BJ (cell line): ENCODE data around the gene TST. TPM values are rescaled to one million over a fixed set of nuclear protein-coding genes. Genes with fewer than 3 reads are reported as not detected.

Experiments used
- CTCF ChIA-PET: fragments of 350-600 bp; formaldehyde crosslinking; extraction: SDS; loops from one replicate; lab custom pipeline; 2021; ENCODE audit warnings: antibody characterized with exemption, inconsistent platforms; lab: Yijun Ruan, JAX
- POLR2A ChIA-PET: fragments of 300-600 bp; sonication (Branson Sonifier 250); formaldehyde crosslinking; extraction: SDS; loops from one replicate; lab custom pipeline; 2021; ENCODE audit warnings: antibody characterized with exemption; lab: Charles Lee
- DNase-seq: peaks from one replicate; pipeline ENCODE4 v3.0.0-alpha.2; 2011; ENCODE audit warnings: low read depth
- H3K27me3 ChIP-seq: 2 replicates; pipeline ENCODE4 v1.6.0; 2011; ENCODE audit warnings: low read length; ENCODE audit not compliant: control insufficient read depth, insufficient read depth
- H3K36me3 ChIP-seq: 2 replicates; pipeline ENCODE4 v1.5.1; 2011; ENCODE audit warnings: low read length; ENCODE audit not compliant: control insufficient read depth, insufficient read depth
- H3K4me3 ChIP-seq: 2 replicates; pipeline ENCODE4 v1.5.1; 2011; ENCODE audit warnings: low read depth, mild to moderate bottlenecking, control low read depth, low read length
- polyA plus RNA-seq: library from polyadenylated mRNA; depleted of rRNA; stranded (reverse); fragments of >200 nt; gene quantifications from 2 replicates; pipeline ENCODE4 v1.2.3, GENCODE V29; 2011
- TF ChIP-seq, protein P1 (sequence below): IDR thresholded peaks from 2 replicates; pipeline ENCODE4 v1.5.1; 2011; ENCODE audit warnings: low read depth, mild to moderate bottlenecking, control low read depth, inconsistent platforms, low read length, moderate library complexity; ENCODE audit not compliant: insufficient read depth

The TST gene
- polyA plus RNA-seq, 1 experiment: 45.7 TPM

DNA sequence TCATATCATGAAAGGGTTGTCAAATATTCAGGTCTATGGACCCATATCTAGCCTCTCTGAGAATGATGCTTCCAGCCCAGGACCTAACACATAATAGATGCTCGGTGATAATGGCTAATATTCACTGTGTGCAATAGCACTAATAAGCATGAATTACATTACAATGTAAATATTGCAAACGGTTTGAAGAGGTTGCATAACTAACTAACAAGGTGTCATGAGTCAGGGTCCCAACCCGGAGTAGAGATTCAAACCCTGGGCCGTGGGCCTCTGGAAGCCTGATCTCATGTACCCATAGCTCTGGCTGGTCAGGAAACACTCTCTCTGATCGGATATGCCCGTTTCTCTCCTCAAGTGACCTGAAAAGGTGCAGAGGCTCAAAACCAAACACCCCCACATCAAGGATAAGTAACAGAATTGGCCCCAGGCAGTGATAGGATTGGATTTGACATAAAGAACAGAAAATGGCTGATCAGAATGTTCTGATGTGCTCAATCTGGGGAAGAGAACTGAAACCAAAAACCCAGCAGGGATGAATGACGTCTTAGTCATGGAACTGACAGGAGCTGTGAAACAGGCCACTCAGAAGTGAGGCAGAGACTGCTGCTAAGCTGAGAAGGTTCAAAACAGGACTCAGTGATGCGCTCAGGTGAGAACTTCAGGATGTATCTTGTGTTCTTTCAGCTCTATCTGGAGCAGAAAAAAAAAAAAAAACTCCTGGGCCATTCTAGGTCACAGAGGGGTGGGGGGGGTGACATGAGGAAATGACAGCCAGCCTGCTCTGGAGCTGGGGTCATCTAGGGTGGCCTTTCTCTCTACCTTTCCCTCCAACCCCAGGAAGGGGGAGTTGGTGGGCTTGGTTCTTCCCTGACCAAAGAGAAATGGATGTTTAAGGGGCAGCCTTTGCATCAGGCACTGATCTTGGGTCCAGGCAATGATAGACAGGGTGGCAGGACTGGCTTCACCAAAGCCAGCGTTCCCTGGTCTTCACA, 25.7 kb upstream of the TST start:
- H3K27me3 ChIP-seq: no peaks in the 10 kb centered on the region
- no peaks in the 10 kb centered on the region for H3K36me3 ChIP-seq
- TF ChIP-seq, protein P1, sequence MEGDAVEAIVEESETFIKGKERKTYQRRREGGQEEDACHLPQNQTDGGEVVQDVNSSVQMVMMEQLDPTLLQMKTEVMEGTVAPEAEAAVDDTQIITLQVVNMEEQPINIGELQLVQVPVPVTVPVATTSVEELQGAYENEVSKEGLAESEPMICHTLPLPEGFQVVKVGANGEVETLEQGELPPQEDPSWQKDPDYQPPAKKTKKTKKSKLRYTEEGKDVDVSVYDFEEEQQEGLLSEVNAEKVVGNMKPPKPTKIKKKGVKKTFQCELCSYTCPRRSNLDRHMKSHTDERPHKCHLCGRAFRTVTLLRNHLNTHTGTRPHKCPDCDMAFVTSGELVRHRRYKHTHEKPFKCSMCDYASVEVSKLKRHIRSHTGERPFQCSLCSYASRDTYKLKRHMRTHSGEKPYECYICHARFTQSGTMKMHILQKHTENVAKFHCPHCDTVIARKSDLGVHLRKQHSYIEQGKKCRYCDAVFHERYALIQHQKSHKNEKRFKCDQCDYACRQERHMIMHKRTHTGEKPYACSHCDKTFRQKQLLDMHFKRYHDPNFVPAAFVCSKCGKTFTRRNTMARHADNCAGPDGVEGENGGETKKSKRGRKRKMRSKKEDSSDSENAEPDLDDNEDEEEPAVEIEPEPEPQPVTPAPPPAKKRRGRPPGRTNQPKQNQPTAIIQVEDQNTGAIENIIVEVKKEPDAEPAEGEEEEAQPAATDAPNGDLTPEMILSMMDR: no peak
- H3K4me3 ChIP-seq: no peak overlapping the region
- ChIA-PET CTCF (interaction anchor here (0.9 to 3.7 kb wide), 9 partner anchors 8 to 263 kb away, joined by 3 to 12 read pairs (median 6); no protein-coding TSS in a partner anchor), POLR2A (no interaction called here)
- DNase-seq: no peak

DNA sequence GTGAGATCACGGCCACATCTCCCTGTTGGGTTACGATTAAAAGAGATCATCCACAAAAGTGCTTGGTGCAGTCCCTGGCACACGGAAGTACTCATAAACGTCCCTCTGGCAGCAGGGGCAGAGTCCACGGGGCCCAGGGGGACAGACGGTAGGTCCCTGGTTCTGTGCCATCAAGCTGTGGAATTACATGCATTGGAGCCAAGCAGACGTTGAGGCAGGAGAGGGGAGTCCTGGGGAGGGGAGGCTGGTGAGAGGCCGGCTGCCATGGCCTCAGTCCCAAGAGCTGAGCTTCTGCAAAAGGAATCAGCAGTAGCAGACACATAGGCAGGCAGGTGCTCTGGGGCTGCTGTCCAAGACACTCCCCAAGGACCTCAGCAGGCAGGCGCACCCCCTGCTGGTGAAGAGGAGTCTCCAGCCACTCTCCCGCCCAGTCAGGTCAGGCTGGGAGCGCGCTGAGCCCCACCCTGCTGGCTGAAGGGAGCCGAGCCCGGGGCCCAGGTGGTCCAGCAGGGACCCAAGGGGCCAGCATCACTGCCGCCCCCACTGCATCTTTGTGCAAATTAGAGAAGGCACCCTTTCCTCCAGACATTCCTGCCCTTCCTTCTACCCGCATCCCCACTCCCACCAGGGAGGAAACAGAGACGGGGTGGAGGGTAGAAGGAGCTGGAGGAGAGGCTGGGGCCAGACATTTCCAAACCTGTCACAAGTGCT, 24.7 kb upstream of the TST start:
- CTCF ChIA-PET: interaction anchor here (0.5 to 3.7 kb wide), 13 partner anchors 7 to 318 kb away, joined by 3 to 12 read pairs (median 4); partner anchors contain the start of genes MPST and TST

DNA sequence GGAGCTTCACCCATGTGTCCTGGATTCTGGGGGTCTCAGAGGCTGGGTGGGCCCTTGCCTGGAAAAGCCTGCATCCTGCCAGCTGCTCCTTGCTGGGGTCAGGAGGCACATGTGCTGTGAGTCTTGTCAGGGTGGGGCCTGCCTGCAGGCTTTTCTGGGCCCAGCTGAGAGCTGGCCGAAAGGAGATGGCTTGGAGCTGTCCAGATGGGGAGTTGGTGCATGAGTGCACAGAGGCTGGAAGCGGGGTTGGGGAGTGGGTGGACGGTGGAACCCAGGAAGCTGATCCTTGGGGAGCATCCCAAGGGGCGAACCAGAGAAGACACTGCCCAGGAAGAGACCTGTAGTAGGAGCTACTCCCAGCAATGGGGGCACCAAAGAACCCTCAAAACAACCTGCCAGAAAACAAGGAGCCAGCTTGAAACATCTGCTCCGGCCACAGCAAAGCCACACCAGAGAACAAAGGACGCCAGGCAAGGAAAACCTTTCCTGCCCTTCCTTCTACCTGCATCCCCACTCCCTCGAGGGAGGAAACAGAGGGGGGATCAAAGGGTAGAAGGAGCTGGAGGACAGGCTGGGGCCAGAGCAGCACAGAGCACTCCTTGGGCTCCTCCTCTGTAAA, 24.1 kb upstream of the TST start:
- ChIA-PET POLR2A (no interaction called here), CTCF (interaction anchor here (0.9 to 3.7 kb wide), 9 partner anchors 11 to 317 kb away, joined by 3 to 11 read pairs (median 3); partner anchors contain the start of genes MPST and TST)
- no peak for DNase-seq
- H3K36me3 ChIP-seq: no peaks in the 10 kb centered on the region
- TF ChIP-seq, protein P1: no peak
- H3K4me3 ChIP-seq: no peak overlapping the region
- no peaks in the 10 kb centered on the region for H3K27me3 ChIP-seq

More for the DNA sequence above, 24.7 kb upstream of the TST start:
- Histone ChIP-seq H3K4me3 (no peak overlapping the region), H3K36me3 (no peaks in the 10 kb centered on the region), H3K27me3 (no peaks in the 10 kb centered on the region)
- DNase-seq: no peak
- TF ChIP-seq, protein P1: peak; percentile 63
- POLR2A ChIA-PET: no interaction called here

DNA sequence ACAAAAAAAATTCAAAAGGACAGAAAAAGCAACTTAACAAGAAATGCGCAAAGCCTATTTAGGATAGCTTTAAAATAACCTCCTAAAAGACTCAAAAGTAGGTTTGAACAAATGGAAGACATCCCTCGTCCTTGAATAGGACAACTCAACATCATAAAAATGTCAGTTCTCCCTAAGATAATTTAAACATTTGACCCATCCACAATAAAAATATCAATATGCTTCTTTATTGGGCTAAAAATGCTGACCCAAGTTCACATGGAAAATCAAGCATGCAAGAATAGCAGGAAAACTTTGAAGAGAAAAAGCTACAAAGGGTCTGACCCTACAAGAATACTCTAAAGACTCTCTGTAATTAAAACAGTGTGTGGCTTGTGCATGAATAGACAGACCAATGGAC, 20.2 kb upstream of the TST start:
- POLR2A ChIA-PET: no interaction called here
- DNase-seq: no peak
- Histone ChIP-seq H3K36me3 (no peaks in the 10 kb centered on the region), H3K27me3 (peaks cover 7% of the 10 kb centered on the region), H3K4me3 (no peak overlapping the region)
- TF ChIP-seq, protein P1: no peak
- CTCF ChIA-PET: interaction anchor here (1.3 kb wide), 1 partner anchor 9 kb away, joined by 3 read pairs; no protein-coding TSS in a partner anchor
